AG08395 (cell line): ENCODE data around the gene HIBADH.
"Not testable (repeated sequence)": the region's sequence is repeated elsewhere in the genome, so short reads cannot be mapped to it uniquely, and the experiment has no call there.

Experiments used
- DNase-seq: peaks from one replicate; pipeline ENCODE4 v3.0.0; 2012; ENCODE audit warnings: mixed read lengths, low spot score

HIBADH gene

GRCh38 chr7:27547401-27547800, 115.3 kb downstream of the HIBADH start:
- DNase-seq, result peak; percentile 56

- DNase-seq, result no peak
These were observed 116.1 kb downstream of the HIBADH start for GRCh38 chr7:27546610-27547009.

GRCh38 chr7:27535795-27536194, 126.9 kb downstream of the HIBADH start:
- DNase-seq, result no peak

DNA sequence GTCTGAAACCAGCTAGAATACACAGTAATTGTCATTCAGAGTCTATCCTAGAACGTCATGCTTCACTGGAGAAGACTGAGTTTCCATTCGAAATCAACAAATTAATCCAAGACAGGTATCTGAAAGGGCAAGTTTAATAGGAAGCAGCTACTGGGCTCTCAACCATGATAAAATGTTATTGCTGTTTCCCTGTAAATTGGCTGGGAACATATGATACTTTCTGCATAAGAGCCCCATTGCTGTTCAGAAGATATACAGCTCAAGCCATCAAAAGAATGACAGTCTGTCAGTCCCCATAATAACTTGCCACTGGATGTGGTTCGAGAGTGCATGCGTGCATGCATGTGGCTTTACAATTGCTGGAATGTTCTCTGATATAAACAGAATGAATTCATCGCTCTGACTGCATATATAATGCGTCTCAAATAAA, 129.0 kb downstream of the HIBADH start:
- DNase-seq, result no peak

- DNase-seq, result no peak
These were observed 130.4 kb downstream of the HIBADH start for GRCh38 chr7:27532314-27532713.

DNA sequence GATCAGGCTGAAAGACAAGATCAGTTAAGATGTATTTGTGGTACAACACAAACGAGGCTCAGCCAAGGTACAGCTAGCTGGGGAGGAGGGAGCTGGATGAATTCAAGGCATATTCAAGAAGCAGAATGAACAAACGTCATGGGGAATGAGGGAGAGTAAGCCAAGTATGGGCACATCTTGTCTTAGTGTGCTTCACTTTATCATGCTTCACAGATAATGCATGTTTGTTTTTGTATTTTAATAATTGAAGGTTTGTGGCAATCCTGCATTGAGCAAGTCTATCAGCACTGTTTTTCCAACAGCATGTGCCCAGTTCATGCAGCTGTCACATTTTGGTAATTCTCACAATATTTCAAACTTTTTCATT, 135.4 kb downstream of the HIBADH start:
- no peak for DNase-seq

GRCh38 chr7:27526611-27527347, 135.9 kb downstream of the HIBADH start:
- DNase-seq, result no peak

GRCh38 chr7:27526131-27526530, 136.6 kb downstream of the HIBADH start:
- DNase-seq, result no peak

- DNase-seq, result no peak
These were observed 139.4 kb downstream of the HIBADH start for GRCh38 chr7:27523321-27523720.

DNA sequence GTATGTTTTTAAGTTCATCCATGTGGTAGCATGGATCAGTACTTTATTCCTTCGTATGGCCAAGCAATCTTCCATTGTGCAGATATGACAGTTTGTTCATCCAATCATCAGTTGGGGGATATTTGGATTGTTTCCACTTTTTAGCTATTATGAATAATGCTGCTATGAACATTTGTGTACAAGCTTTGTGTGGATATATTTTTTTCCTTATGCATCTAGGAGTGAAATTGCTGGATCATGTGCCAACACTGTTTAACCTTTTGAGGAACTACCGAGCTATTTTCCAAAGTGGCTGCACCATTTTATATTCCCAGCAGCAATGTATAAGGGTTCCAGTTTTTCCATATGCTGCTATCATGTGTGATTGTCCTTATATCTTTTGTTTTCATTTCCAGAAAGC, 140.1 kb downstream of the HIBADH start:
- no peak for DNase-seq

GRCh38 chr7:27520815-27521790, 141.6 kb downstream of the HIBADH start:
- peak; percentile 52 for DNase-seq

GRCh38 chr7:27519793-27520469, 142.8 kb downstream of the HIBADH start:
- no peak for DNase-seq

DNA sequence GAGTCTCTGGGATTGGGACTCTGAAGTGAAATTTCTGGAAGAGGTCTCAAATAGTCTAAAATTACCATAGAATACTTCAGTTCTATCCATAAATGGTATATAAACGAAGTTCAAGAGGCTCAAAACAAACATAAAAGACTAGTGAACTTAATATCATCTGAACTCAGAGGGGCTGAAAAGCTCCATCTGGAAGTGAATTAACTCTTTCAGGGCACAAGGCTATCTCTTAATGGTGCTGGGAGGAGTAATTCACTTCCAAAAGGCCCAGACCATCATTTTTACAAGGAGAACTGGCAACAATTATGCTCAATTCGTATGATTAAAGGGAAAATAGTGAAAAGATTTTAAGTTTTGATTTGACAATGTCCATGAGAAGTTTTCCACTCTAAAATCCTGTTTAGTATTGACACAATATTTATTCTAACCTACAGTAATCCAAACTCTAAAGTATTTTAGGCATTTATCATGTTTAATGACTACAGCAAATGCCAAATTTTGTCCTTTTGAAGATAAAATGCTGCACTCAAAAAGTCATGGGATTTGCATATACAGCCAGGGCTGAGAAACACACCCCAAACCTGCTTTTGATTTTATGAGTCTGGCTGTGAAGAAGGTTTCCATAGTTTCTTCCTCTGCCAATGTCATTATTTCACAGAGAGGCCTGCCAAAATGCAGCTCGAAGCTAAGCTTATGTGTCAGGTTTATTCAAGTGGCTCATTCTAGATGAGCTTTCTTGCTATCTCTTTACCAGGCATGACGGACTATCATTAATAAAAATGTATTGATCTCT, 143.9 kb downstream of the HIBADH start:
- DNase-seq, result no peak

- DNase-seq, result no peak
These were observed 146.3 kb downstream of the HIBADH start for GRCh38 chr7:27516421-27516820.

DNA sequence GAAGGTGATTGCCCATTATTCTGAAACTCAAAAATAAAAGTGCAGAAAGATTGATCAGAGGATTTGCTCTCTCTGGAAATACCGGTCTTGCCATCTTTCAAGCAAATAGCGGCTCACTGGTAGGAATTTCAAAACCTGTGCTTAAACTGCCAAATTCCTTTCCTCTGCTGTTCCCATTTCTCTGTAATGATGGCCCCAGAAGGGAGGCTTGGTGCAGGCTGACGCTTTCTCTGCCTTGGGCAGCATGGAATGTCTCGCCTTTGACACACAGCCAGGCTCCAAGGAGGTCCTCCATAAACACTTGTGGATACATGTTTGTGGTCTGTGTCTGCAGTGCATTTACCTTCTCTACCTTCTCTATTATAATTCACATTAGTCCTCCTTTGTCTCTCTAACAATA, 146.8 kb downstream of the HIBADH start:
- DNase-seq, result no peak

DNA sequence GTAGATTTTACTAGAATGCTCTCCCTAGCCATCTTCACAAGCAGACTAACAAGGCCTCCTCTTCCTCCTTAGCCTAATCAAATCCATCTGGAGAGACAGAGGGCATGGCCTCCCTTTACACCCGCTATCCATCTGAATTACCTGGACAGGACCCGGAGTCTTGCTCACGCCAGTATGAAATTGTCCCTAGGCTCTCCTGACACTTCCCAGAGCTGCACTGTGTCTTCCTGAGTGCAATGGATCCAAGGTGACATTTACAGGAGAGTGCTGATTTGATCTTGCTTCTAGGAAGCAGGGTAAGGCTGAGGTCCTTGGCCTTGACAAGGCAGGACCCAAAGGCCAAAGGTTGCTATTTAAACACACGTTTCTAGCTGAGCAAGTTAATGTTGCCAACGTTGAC, 147.8 kb downstream of the HIBADH start:
- DNase-seq, result no peak

DNA sequence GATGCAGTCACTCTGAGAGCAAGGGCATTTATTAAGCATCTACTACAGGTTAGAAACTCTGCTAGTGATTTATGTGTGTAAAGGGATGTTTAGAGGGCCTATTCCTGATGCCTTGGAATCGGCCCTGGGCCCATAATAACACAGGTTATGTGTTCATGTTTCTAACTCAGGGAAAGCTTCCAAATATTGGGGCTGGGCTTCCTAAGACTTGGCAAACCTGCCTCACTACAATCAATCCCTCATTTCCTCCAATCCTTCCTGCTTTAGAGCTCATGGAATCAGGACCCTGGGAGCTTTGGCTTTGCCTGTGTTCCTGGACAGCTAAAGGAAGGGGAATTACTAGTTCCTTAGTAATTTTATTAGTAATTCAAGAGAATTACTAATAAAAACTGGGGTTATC, 148.8 kb downstream of the HIBADH start:
- DNase-seq, result no peak

- not testable (repeated sequence) for DNase-seq
These were observed 151.3 kb downstream of the HIBADH start for GRCh38 chr7:27511370-27511769.

DNA sequence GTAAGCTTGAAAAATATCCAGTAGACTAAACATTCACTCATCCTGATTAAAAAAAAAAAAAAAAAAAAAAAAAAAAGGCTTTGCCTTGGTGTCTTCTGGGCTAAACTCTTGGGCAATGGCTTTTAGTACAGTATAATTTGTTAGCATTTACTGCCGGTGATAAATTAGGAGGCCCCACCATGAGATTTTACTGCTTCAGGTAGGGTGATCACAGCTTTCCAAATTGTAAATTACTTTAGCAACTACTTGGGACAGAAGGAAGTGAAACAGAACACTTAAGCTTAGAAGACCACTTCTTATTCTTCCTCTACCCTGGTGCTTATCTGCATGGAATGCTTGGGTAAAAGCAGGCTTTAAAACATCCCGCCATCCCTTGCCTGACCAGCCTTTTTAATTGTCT, 152.1 kb downstream of the HIBADH start:
- no peak for DNase-seq

DNA sequence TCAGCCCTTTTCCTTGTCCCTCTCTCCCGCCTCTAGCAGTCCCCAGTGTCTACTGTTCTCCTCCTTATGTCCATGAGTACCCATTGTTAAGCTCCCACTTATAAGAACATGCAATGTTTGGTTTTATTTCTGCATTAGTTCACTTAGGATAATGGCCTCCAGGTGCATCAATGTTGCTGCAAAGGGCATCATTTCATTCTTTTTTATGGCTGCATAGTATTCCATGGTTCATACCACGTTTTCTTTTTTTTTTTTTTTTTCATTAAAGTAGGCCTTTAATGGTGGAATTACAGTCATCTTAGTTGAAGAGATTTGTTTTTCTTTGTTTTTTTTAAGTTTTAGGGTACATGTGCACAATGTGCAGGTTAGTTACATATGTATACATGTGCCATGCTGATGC, 160.8 kb downstream of the HIBADH start:
- not testable (repeated sequence) for DNase-seq

DNA sequence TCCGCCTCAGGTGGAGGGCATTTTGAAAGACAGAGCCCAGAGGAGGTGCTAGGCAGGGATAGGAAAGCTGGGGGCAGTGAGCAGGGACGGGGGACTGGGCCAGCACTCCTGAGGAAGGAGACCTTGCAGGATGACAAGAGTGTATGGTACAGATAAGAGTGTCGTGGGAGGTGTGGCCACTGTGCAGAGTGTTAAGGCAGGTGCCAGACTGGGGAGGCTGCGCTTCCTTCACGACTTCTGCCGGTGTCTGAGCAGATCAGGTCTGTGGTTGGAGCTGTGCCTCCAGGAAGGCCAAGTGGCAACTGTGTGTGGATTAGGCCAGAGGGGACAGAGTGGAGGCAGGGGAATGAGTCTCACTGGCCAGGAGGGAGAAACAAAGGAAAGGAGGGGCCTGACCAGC, 161.7 kb downstream of the HIBADH start:
- DNase-seq, result no peak

GRCh38 chr7:27492224-27492623, 170.5 kb downstream of the HIBADH start:
- DNase-seq, result no peak
